Measurements from ENCODE around the gene FBXW7.

Gene FBXW7

GRCh38 chr4:152273343-152273742, 262.5 kb downstream of the FBXW7 start:
- DNase-seq, result no peak

Data from activated CD4-positive, CD25-positive, alpha-beta regulatory T cell treated with anti-CD3 and anti-CD28 coated beads, Interleukin-2, amount 50 U/mL, for 72 hours (primary cell).